ENCODE results near the gene DGLUCY.
"Not testable (repeated sequence)": the region's sequence is repeated elsewhere in the genome, so short reads cannot be mapped to it uniquely, and the experiment has no call there.

The DGLUCY gene

DNA sequence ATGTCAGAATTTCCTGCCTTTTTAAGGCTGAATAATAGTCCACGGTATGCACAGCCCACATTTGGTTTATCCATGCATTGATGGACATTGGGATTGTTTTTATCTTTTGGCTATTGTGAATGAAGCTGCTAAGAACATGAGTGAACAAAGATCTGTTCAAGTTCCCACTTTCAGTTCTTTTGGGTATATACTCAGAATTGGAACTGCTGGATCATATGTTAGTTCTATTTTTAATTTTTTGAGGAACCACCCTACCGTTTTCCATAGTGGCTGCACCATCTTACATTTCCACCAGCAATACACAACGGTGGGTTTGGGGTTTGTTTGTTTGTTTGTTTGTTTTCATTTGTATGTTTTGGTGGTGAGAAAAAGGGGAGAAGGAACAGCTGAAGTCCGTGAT is 124.2 kb downstream of the DGLUCY start:
- DNase-seq, result no peak

- DNase-seq, result no peak
These were observed 124.8 kb downstream of the DGLUCY start for GRCh38 chr14:91238661-91239060.

DNA sequence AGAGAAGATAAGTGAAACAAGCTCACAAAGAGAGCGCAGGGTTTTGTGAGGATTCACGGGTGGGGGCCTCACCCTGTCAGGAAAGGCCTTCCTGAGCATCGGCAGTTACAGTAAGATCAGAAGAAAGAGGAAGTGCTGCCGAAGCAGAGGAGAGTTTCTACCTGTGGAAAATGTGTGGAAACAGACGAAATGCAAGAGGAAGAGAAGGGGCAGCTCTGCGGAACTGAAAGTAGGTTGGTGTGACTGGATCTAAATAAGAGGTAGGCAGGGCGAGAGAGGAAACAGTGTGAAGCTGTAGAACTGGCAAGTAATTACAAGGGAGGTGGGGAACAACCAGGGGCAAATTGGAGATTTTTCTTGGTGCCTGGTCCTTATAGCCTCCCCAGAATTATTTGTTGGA is 128.0 kb downstream of the DGLUCY start:
- peak; percentile 58 for DNase-seq

DNA sequence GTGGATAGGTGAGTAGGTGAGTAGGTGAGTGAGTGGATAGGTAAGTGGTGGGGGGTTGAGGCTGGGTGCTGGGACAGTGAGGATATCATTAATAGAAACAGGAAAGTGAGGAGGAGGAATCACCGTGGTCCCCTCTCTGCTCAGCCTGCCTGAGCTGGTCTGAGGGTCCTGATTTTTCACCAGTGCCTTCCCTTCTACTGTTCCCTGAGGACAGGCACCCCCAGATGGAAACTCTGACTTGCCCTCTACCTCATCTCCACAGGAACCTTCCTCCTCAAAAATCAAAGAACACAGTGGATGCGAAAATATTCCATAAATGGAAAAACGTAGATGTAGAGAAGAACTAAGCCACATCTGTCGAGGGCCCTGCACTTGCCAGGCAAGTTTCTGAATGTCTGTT is 128.8 kb downstream of the DGLUCY start:
- no peak for DNase-seq

- DNase-seq, result no peak
These were observed 129.2 kb downstream of the DGLUCY start for GRCh38 chr14:91243074-91243471.

GRCh38 chr14:91244501-91244901 is 130.6 kb downstream of the DGLUCY start, which contains the start of gene GPR68:
TSS of gene GPR68 (minus strand) at chr14:91244704. CDS start at chr14:91235050, 9,654 bp downstream.
- DNase-seq, result peak in 1 of 2 donors; percentile 42

DNA sequence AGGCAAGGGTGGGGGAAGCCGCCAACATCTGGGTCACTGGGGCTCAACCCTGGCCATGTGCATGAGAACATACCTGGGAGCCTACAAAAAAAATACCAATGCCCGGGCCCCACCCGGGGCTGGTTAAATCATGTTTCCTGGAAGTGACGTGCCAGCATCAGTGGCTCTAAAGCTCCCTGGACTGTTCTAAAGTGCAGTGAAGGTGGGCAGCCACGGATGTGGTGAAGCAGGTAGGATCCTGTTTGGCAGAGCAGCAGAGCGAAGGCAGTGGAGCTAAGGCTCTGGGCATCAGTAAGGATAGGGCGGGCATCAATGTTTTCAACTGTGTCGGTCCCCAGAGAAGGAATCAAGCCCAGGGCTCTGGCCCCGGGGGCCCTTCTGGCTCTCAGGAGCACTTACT is 131.2 kb downstream of the DGLUCY start:
- DNase-seq, result peak; percentile 72 to 83

GRCh38 chr14:91245616-91246015 is 131.7 kb downstream of the DGLUCY start:
- DNase-seq, result not testable (repeated sequence)

- peak; percentile 87 to 90 for DNase-seq
These were observed 132.4 kb downstream of the DGLUCY start for GRCh38 chr14:91246051-91246852.

- DNase-seq, result peak; percentile 66 to 73
These were observed 136.2 kb downstream of the DGLUCY start for GRCh38 chr14:91249841-91250616.

GRCh38 chr14:91250912-91251311 is 137.0 kb downstream of the DGLUCY start:
- no peak for DNase-seq

- peak in 1 of 2 donors; percentile 58 for DNase-seq
These were observed 139.3 kb downstream of the DGLUCY start for GRCh38 chr14:91252871-91253794.

- no peak for DNase-seq
These were observed 140.0 kb downstream of the DGLUCY start for GRCh38 chr14:91253795-91254323.

GRCh38 chr14:91254461-91254860 is 140.6 kb downstream of the DGLUCY start:
- DNase-seq, result no peak

GRCh38 chr14:91255026-91255695 is 141.3 kb downstream of the DGLUCY start:
- no peak for DNase-seq

- DNase-seq, result no peak
These were observed 142.8 kb downstream of the DGLUCY start for GRCh38 chr14:91256661-91257060.

DNA sequence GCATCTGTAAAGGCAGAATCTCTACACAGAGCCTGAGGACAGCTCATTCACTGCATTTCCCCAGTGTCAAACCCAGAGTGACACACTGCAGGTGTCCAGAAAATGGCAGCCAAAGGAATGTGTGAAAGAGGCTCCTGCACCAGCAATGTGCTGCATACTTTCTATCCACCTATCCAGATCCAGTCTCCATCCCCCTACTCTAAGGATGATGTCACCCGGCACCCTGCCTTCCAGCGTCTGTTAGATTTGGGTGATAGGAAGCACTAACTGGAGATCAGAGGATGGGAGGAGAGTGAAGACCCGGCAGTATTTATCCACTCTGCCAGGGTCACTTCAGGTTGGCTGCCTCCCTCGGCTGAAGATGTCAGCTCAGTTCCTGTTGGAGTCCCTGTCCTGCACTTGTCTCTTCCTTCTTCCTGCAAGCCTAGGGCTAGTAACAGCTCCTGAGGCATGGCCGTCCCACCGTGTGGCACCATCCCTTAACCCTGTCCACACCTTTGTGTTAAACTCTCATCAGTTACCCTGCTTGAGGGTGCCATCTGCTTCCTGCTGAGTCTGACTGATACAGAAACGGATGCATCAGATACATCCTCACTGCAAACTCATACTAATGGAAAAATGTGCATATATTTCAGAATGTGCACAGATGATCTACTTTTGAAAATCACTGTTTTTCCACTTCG is 143.6 kb downstream of the DGLUCY start:
- no peak for DNase-seq

- DNase-seq, result no peak
These were observed 144.2 kb downstream of the DGLUCY start for GRCh38 chr14:91258011-91258618.

GRCh38 chr14:91258876-91259275 is 145.0 kb downstream of the DGLUCY start:
- no peak for DNase-seq

GRCh38 chr14:91261115-91261514 is 147.2 kb downstream of the DGLUCY start:
- peak; percentile 47 to 54 for DNase-seq

DNA sequence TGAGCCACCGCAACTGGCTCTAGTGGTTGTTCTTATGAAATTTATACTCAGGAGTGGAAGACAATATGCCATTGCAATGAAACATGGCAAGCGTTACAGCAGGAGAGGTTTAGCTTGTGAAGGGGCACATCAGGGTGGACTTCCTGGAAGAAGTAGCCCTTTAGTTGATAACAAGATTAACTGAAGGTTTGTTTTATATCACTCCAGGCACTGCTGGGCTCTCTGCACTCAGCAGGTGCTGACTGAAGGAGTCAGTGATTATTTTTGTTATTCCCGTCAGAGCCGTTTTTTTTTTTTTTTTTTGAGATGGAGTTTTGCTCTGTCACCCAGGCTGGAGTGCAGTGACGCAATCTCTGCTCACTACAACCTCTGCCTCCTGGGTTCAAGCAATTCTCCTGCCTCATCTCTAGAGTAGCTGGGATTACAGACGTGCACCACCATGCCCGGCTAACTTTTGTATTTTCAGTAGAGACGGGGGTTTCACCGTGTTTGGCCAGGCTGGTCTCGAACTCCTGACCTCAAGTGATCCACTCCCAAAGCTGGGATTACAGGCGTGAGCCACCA is 148.2 kb downstream of the DGLUCY start:
- no peak for DNase-seq

Data from CD4-positive, alpha-beta T cell treated with Interleukin-4 for 1 hour (primary cell).